ENCODE measurements around the gene GNG7.

DNA sequence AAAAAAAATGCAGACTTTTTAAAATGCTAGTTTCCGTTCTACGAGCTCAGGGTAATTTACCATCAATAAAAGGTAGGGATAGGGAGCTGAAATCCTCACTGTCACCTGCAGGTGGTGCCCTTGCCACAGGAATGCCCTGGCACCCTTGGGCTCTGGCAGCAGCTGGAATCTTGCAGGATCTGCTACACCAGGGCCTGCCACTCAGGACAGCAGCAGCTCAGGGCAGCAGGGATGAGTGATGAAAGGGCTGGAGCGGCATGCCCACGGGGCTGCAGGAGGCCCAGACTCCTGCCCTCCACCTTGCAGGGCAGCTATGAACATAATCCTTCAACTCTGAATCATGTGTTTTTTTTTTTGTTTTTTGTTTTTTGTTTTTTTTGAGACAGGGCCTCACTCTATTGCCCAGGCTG lies 54.0 kb downstream of the GNG7 start:
- TF ChIP-seq POLR2A (IDR thresholded peaks at IDR 0.05; ENCODE audit: low read depth, low read length): no peak
- TF ChIP-seq SPI1 (IDR thresholded peaks at IDR 0.05; ENCODE audit: low read depth, low read length): no peak
- TF ChIP-seq POLR2AphosphoS5 (IDR thresholded peaks at IDR 0.05; ENCODE audit: low read depth, low read length): no peak

All from GM12891 (cell line).